NCI-H187 treated with DMSO at 0.1 percent for 48 hours (cell line): Measurements from ENCODE around the gene HRAS.

Source experiments
- DNase-seq: peaks from one replicate; lab custom pipeline; 2025; lab: John Stamatoyannopoulos, UW

Gene HRAS

GRCh38 chr11:492427-493226, 42.7 kb downstream of the HRAS start:
- no peak for DNase-seq

GRCh38 chr11:491358-491757, 44.0 kb downstream of the HRAS start:
- DNase-seq = no peak

- no peak for DNase-seq
Measured at GRCh38 chr11:490930-491260, 44.5 kb downstream of the HRAS start.

- DNase-seq = no peak
Measured at GRCh38 chr11:490186-490929, 45.0 kb downstream of the HRAS start.

- no peak for DNase-seq
Measured at GRCh38 chr11:489610-490185, 45.7 kb downstream of the HRAS start.

GRCh38 chr11:488992-489391, 46.4 kb downstream of the HRAS start:
- no peak for DNase-seq

GRCh38 chr11:488579-488978, 46.8 kb downstream of the HRAS start:
- no peak for DNase-seq

- no peak for DNase-seq
Measured at GRCh38 chr11:488062-488461, 47.3 kb downstream of the HRAS start.

- DNase-seq = no peak
Measured at GRCh38 chr11:487571-488021, 47.8 kb downstream of the HRAS start.

- DNase-seq = no peak
Measured at GRCh38 chr11:486189-486588, 49.2 kb downstream of the HRAS start.

- DNase-seq = no peak
Measured at GRCh38 chr11:484616-485015, 50.8 kb downstream of the HRAS start.
